DND-41 (cell line): ENCODE measurements around the gene TTLL4.

Source experiments
- ATAC-seq: fragments of 200-7000 bp; cut with Tn5 transposase; 3 replicates; pipeline ENCODE4 v1.9.1; 2021; ENCODE audit warnings: low read depth; ENCODE audit not compliant: insufficient read depth
- DNase-seq: peaks from one replicate; pipeline ENCODE4 v3.0.0-alpha.2; 2020
- H2AFZ ChIP-seq: 2 replicates; pipeline ENCODE4 v1.6.0; 2012; ENCODE audit warnings: low read depth, low read length
- H3K27ac ChIP-seq: 2 replicates; pipeline ENCODE4 v1.5.1; 2012; ENCODE audit warnings: low read length, inconsistent platforms
- H3K27me3 ChIP-seq: fragments of 200-600 bp; sonication (generic); 2 replicates; pipeline ENCODE4 v1.6.0; 2012; ENCODE audit warnings: low read length, mild to moderate bottlenecking, inconsistent platforms; ENCODE audit not compliant: insufficient read depth, poor library complexity
- H3K36me3 ChIP-seq: 2 replicates; pipeline ENCODE4 v1.5.1; 2012; ENCODE audit warnings: low read length, inconsistent platforms; ENCODE audit not compliant: insufficient read depth
- H3K4me1 ChIP-seq: 2 replicates; pipeline ENCODE4 v1.5.1; 2012; ENCODE audit warnings: mild to moderate bottlenecking, low read length; ENCODE audit not compliant: insufficient read depth
- H3K4me2 ChIP-seq: 2 replicates; pipeline ENCODE4 v1.6.0; 2012; ENCODE audit warnings: mild to moderate bottlenecking, moderate library complexity, low read length, inconsistent platforms; ENCODE audit not compliant: insufficient read depth
- H3K4me3 ChIP-seq, 2 experiments: fragments of 200-600 bp in 1 of 2; shearing (Covaris generic) in 1 of 2; 2 replicates each; pipeline ENCODE4 v1.5.1; 2012 to 2016; ENCODE audit warnings: inconsistent platforms in 2 of 2, low read length in 2 of 2, mild to moderate bottlenecking in 2 of 2, low read depth in 1 of 2, moderate library complexity in 1 of 2
- H3K79me2 ChIP-seq: 2 replicates; pipeline ENCODE4 v1.6.0; 2012; ENCODE audit warnings: low read length, inconsistent platforms; ENCODE audit not compliant: insufficient read depth
- H3K9ac ChIP-seq: 2 replicates; pipeline ENCODE4 v1.6.0; 2012; ENCODE audit warnings: low read depth, mild to moderate bottlenecking, inconsistent platforms, low read length, moderate library complexity
- H3K9me3 ChIP-seq: 2 replicates; pipeline ENCODE4 v1.5.1; 2012; ENCODE audit warnings: low read length, moderate library complexity, mild to moderate bottlenecking, inconsistent platforms; ENCODE audit not compliant: insufficient read depth, severe bottlenecking
- H4K20me1 ChIP-seq: 2 replicates; pipeline ENCODE4 v1.6.0; 2012; ENCODE audit warnings: low read length; ENCODE audit not compliant: insufficient read depth
- CTCF ChIP-seq: IDR thresholded peaks from 2 replicates; pipeline ENCODE4 v1.5.1; 2012; ENCODE audit warnings: borderline replicate concordance, low read length, moderate library complexity, mild to moderate bottlenecking; ENCODE audit not compliant: poor library complexity, severe bottlenecking; ENCODE audit errors: extremely low read depth
- EZH2 ChIP-seq: IDR thresholded peaks from 3 replicates; pipeline ENCODE4 v1.6.1; 2012; ENCODE audit warnings: borderline replicate concordance, low read depth, mild to moderate bottlenecking, moderate library complexity, low read length, inconsistent platforms; ENCODE audit not compliant: severe bottlenecking

The TTLL4 gene

GRCh38 chr2:218799990-218800389 is 89.4 kb downstream of the TTLL4 start:
- H3K9ac ChIP-seq, result no peak overlapping the region
- no peak overlapping the region for H3K27ac ChIP-seq
- H3K27me3 ChIP-seq, result peaks cover 15% of the 10 kb centered on the region
- no peak overlapping the region for H3K4me3 ChIP-seq
- H3K4me2 ChIP-seq, result no peak overlapping the region
- TF ChIP-seq CTCF (no peak), EZH2 (no peak)
- H3K4me1 ChIP-seq, result no peaks in the 10 kb centered on the region
- DNase-seq (no peak), ATAC-seq (no peak)
- no peaks in the 10 kb centered on the region for H3K9me3 ChIP-seq
- no peak overlapping the region for H2AFZ ChIP-seq
- H4K20me1 ChIP-seq, result no peaks in the 10 kb centered on the region
- no peaks in the 10 kb centered on the region for H3K36me3 ChIP-seq
- no peaks in the 10 kb centered on the region for H3K79me2 ChIP-seq

- TF ChIP-seq EZH2, result no peak
- Histone ChIP-seq H3K4me1 (no peaks in the 10 kb centered on the region), H3K4me3 (no peak overlapping the region), H3K27ac (no peak overlapping the region), H3K79me2 (no peaks in the 10 kb centered on the region), H3K36me3 (no peaks in the 10 kb centered on the region), H2AFZ (no peak overlapping the region), H3K4me2 (no peak overlapping the region), H3K9me3 (no peaks in the 10 kb centered on the region), H3K9ac (no peak overlapping the region), H4K20me1 (no peaks in the 10 kb centered on the region), H3K27me3 (peaks cover 15% of the 10 kb centered on the region)
- peak; percentile 54 for ATAC-seq
- no peak for DNase-seq
These were observed 91.9 kb downstream of the TTLL4 start for GRCh38 chr2:218802386-218802994.

- Histone ChIP-seq H3K79me2 (no peaks in the 10 kb centered on the region), H3K9ac (no peak overlapping the region), H3K4me2 (no peak overlapping the region), H3K9me3 (no peaks in the 10 kb centered on the region), H3K27me3 (peaks cover 4% of the 10 kb centered on the region), H3K27ac (no peak overlapping the region), H2AFZ (no peak overlapping the region), H3K4me3 (no peak overlapping the region), H3K4me1 (no peaks in the 10 kb centered on the region), H3K36me3 (no peaks in the 10 kb centered on the region), H4K20me1 (no peaks in the 10 kb centered on the region)
- DNase-seq (no peak), ATAC-seq (no peak)
- TF ChIP-seq EZH2 (no peak), CTCF (no peak)
These were observed 94.2 kb downstream of the TTLL4 start for GRCh38 chr2:218804817-218805216.
